Ishikawa (cell line): ENCODE measurements around the gene AFF2.

Experiments used
- CEBPB ChIP-seq: IDR thresholded peaks from 2 replicates; pipeline ENCODE4 v1.6.1; 2012
- CREB1 ChIP-seq: IDR thresholded peaks from 2 replicates; pipeline ENCODE4 v1.6.1; 2012; ENCODE audit warnings: low read depth
- EGR1 ChIP-seq: IDR thresholded peaks from 2 replicates; pipeline ENCODE4 v1.6.1; 2012
- EP300 ChIP-seq: IDR thresholded peaks from 2 replicates; pipeline ENCODE4 v1.6.1; 2012; ENCODE audit warnings: borderline replicate concordance
- FOXM1 ChIP-seq: IDR thresholded peaks from 2 replicates; pipeline ENCODE4 v1.6.1; 2012; ENCODE audit warnings: low read depth, borderline replicate concordance
- NFIC ChIP-seq: IDR thresholded peaks from 2 replicates; pipeline ENCODE4 v1.6.1; 2012
- RAD21 ChIP-seq: IDR thresholded peaks from 2 replicates; pipeline ENCODE4 v1.6.1; 2012; ENCODE audit warnings: low read depth
- TAF1 ChIP-seq: IDR thresholded peaks from 2 replicates; pipeline ENCODE4 v1.6.1; 2012; ENCODE audit warnings: low read depth, mild to moderate bottlenecking
- TCF12 ChIP-seq: IDR thresholded peaks from 2 replicates; pipeline ENCODE4 v1.6.1; 2012; ENCODE audit warnings: low read depth
- YY1 ChIP-seq: IDR thresholded peaks from 2 replicates; pipeline ENCODE4 v1.6.1; 2012; ENCODE audit warnings: low read depth
- ZBTB7A ChIP-seq: IDR thresholded peaks from 2 replicates; pipeline ENCODE4 v1.6.1; 2012; ENCODE audit warnings: low read depth
- TF ChIP-seq, protein P1 (sequence below): IDR thresholded peaks from 2 replicates; pipeline ENCODE4 v1.6.1; 2012
- TF ChIP-seq, protein P2 (sequence below): IDR thresholded peaks from 2 replicates; pipeline ENCODE4 v1.6.1; 2012; ENCODE audit warnings: low read depth, mild to moderate bottlenecking
- TF ChIP-seq, protein P3 (sequence below): IDR thresholded peaks from 2 replicates; pipeline ENCODE4 v1.6.1; 2012

DNA sequence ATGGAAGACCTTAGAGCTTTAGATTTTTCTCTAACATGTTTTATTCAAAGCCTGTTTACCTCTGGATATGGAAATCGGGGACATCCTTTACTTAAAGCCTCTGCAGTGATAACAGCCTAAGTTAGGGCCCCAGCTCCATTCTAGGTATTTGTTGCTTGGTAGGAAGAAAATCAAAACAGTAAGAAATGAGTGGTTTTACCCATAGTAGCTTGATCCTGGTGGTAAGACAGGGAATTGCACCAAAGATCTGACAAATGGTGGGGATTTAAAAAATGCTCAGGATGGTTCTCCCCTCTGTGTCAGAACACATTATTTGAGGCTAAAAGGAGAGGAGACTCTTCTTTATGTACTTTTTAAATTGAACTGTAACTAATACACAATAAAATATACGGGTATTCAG, 52.4 kb downstream of the AFF2 start:
- TF ChIP-seq, protein P1, sequence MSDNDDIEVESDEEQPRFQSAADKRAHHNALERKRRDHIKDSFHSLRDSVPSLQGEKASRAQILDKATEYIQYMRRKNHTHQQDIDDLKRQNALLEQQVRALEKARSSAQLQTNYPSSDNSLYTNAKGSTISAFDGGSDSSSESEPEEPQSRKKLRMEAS = no peak
- TF ChIP-seq RAD21 = no peak
- no peak for TF ChIP-seq EP300
- TF ChIP-seq CREB1 = no peak
- no peak for TF ChIP-seq CEBPB
- TF ChIP-seq, protein P2, sequence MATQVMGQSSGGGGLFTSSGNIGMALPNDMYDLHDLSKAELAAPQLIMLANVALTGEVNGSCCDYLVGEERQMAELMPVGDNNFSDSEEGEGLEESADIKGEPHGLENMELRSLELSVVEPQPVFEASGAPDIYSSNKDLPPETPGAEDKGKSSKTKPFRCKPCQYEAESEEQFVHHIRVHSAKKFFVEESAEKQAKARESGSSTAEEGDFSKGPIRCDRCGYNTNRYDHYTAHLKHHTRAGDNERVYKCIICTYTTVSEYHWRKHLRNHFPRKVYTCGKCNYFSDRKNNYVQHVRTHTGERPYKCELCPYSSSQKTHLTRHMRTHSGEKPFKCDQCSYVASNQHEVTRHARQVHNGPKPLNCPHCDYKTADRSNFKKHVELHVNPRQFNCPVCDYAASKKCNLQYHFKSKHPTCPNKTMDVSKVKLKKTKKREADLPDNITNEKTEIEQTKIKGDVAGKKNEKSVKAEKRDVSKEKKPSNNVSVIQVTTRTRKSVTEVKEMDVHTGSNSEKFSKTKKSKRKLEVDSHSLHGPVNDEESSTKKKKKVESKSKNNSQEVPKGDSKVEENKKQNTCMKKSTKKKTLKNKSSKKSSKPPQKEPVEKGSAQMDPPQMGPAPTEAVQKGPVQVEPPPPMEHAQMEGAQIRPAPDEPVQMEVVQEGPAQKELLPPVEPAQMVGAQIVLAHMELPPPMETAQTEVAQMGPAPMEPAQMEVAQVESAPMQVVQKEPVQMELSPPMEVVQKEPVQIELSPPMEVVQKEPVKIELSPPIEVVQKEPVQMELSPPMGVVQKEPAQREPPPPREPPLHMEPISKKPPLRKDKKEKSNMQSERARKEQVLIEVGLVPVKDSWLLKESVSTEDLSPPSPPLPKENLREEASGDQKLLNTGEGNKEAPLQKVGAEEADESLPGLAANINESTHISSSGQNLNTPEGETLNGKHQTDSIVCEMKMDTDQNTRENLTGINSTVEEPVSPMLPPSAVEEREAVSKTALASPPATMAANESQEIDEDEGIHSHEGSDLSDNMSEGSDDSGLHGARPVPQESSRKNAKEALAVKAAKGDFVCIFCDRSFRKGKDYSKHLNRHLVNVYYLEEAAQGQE = no peak
- TF ChIP-seq TAF1 = no peak
- no peak for TF ChIP-seq ZBTB7A
- no peak for TF ChIP-seq EGR1
- no peak for TF ChIP-seq YY1
- TF ChIP-seq, protein P3, sequence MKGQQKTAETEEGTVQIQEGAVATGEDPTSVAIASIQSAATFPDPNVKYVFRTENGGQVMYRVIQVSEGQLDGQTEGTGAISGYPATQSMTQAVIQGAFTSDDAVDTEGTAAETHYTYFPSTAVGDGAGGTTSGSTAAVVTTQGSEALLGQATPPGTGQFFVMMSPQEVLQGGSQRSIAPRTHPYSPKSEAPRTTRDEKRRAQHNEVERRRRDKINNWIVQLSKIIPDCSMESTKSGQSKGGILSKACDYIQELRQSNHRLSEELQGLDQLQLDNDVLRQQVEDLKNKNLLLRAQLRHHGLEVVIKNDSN = no peak
- no peak for TF ChIP-seq NFIC
- TF ChIP-seq FOXM1 = no peak
- TF ChIP-seq TCF12 = no peak
